Fibroblast of peridontal ligament (primary cell): ENCODE results near the gene INTS15.

Experiments
- DNase-seq: peaks from one replicate; pipeline ENCODE4 v3.0.0-alpha.2; 2010; ENCODE audit errors: extremely low read depth

INTS15 gene

GRCh38 chr7:6642239-6642839, 52.5 kb downstream of the INTS15 start:
- DNase-seq = no peak

GRCh38 chr7:6642861-6643640, 53.2 kb downstream of the INTS15 start:
- DNase-seq = no peak

- no peak for DNase-seq
These were observed 54.2 kb downstream of the INTS15 start for GRCh38 chr7:6643915-6644625.

- no peak for DNase-seq
These were observed 54.9 kb downstream of the INTS15 start for GRCh38 chr7:6644728-6645127.

GRCh38 chr7:6646465-6646864, 56.6 kb downstream of the INTS15 start:
- DNase-seq = no peak

- DNase-seq = no peak
These were observed 57.3 kb downstream of the INTS15 start for GRCh38 chr7:6647080-6647479.

GRCh38 chr7:6647541-6647940, 57.7 kb downstream of the INTS15 start:
- DNase-seq = no peak

GRCh38 chr7:6648066-6648814, 58.4 kb downstream of the INTS15 start:
- no peak for DNase-seq

- no peak for DNase-seq
These were observed 58.9 kb downstream of the INTS15 start for GRCh38 chr7:6648815-6649104.

GRCh38 chr7:6649241-6649961, 59.6 kb downstream of the INTS15 start:
- no peak for DNase-seq

GRCh38 chr7:6650086-6650485, 60.3 kb downstream of the INTS15 start:
- DNase-seq = no peak

- DNase-seq = no peak
These were observed 60.7 kb downstream of the INTS15 start for GRCh38 chr7:6650521-6651011.

GRCh38 chr7:6651851-6652445, 62.1 kb downstream of the INTS15 start:
- DNase-seq = no peak

GRCh38 chr7:6652446-6653011, 62.7 kb downstream of the INTS15 start:
- no peak for DNase-seq

GRCh38 chr7:6653071-6654003, 63.5 kb downstream of the INTS15 start:
- no peak for DNase-seq

GRCh38 chr7:6654113-6654841, 64.5 kb downstream of the INTS15 start:
- DNase-seq = no peak

GRCh38 chr7:6654842-6655610, 65.2 kb downstream of the INTS15 start:
- no peak for DNase-seq
